Measurements from ENCODE around the gene RYR3.

RYR3 gene

DNA sequence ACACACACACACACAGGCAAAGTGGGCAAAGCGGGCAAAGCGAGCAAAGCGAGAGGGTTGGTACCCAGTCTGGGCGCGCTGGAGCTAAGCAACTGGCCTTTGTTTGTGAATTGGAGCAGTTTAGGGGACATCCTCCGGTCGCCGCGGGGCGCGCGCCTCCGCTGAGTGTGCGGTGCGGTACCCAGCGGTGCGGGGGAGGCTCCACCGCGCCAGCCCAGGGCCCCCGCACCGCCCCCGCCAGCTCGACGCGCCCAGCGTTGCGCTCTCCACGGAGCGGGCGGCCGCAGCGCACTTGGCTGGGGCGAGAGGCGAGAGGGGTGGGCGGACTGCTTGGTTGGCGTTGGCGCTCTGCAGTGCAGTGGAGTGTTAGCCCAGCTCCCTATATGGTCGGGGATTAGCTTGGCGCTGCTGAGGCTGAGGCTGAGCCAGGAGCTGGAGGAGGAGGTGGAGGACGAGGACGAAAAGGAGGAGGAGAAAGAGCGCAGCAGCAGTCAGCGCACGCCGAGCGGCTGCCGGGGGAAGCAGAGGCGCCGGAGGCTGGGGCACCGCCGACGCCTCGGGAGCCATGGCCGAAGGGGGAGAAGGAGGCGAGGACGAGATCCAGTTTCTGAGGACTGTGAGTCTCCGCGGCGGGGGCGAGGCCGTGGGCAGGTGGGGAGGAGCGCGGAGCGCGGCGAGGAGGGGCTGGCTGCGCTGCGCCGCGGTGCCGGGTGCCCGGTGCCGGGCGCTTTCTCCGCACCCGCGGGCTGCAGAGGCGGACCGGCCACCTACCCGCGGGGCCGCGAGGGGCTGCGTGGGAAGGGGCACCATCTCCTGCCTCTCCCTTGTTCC is at the start of gene RYR3:
RYR3 (plus strand) TSS at position 487 of the 831 bp plus-strand sequence; CDS start at position 566, 79 bp downstream.
- peak; percentile 44 for DNase-seq

DNA sequence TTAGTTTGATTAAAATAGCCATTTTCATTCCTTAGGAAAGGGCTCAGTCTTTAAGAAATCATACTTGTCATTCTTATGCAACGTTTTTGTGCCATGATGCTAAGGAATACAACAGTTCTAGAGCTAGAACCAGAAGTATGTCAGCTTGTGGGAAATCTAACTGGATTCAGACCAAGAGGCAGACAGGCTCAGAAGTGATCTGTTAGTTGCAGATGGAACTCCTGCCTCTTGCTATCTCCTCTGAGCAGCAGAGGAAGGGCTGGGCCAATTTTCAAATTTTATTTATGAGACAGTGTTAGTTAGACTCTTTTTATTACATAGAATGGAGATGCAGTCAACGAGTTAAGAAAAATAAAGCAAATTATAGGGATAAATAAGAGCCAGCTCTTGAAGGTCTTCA is 48.5 kb upstream of the RYR3 start:
- no peak for DNase-seq

DNA sequence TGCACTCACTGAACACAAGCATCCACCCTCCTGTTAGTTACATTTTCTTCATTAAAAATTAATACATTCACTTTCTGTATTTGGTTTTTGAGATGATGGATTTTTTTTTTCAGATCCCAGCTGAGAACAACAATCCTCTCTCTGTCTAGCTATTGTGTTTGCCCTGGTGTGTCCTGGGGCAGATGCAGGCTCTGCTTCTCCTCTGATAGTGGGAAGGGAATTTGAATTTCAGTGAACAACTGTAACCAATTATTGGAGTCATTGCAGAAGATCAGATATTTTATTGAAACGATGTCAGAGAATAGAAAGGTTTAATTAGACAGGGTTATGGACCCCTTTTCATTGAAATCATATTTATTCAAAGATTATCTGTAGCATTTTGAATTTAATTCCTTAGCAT is 33.1 kb upstream of the RYR3 start:
- DNase-seq, result no peak

DNA sequence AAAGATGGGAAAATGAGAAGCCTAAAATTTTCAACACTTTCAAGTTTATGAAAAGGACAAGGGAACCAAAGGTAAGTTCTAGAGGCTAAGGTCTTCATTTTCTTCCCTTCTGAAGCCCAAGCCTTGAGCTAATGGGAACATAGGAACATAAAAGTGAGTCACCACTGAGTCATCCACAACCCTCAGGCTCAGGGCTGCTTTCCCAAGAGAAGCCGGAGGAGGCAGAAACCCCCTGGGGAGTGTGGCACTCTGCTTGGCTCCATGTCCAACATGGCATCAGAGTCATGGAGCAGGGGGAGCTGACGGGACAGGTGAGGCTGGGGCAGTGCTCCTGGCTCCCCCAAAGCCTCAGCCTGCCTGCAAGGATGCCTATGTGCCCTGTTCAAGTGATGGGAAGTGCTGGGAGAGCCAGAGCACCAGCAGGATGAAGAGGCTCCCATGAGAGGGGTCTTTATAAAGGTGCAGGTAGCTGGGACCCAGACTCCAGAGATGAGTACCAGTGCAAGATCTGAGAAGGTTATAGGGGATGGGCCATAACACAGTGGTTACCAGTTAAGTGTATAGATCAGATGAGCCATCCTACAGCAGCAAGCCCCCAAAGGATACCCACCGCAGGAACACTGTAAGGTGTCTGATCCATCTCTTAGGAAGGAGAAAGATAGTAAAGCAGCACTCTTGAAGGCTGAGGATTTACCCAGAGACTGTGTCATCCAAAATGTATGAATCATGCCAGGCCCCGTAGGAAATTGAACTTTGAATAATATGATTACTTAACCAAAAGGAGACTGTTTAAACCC is 31.8 kb upstream of the RYR3 start:
- no peak for DNase-seq

DNA sequence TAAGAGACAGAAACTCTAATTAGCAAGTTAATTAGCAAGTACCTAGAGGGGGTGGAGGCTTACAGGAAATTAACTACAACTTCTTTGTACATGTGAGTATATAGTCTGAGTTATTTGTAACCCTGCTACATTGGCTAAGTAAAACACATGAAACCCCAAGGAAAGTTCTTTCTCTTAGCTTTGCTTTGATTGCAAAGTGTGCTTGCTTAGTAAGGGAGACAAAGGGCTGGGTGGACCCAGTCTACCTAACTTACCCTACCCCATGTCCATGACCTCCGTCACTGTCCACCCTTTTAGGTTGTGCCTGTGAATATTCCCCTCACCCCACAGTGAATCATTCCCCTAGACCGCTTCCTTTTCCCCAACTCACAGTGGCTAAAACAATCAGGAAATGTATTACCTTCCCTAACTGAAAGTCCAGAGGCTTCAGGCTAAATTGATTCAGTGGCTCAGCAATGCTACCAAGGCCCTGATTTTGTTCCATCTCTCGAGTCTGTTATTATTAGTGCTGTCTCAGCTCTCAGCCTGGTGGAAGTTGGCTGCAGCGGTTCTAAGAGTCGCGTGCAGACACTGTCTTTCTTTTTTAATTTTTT is 31.1 kb upstream of the RYR3 start:
- DNase-seq, result no peak

DNA sequence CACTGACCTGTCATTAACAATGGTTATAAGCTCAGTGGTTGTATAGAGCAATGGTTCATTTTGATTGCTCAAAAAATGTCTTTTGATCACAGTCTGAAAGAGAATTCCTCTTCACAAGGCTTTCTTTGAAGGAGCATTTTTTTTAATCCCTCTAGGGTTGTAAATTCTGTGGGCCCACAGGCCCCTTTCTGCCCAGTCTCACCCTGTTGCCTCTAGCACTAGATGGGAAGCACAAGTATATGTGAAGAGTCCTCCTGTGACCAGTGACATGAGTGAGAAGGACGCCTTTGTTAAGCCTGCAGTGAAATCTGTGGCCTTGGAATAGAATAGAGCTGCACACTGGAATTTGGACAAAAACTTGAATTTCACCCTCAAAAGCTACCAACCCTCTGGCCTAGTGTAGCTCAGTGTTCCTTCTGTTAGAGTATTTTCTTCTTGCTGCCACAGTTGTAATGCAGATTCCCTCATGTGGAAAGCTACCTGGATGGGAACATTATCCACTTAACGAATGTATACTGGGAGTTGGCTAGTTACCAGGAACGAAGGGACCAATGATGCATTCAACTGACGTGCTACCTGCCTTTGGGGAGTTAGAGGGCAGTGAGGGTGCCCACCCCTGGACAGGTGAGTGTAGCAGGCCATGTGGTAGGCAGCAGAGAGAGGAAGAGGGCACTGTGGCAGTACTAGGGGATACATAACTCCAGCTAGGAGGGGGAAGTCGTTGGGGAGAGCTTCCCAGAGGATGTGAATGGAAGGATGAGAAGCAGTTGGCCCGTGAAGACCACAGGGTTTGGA is 28.3 kb upstream of the RYR3 start:
- DNase-seq, result no peak

DNA sequence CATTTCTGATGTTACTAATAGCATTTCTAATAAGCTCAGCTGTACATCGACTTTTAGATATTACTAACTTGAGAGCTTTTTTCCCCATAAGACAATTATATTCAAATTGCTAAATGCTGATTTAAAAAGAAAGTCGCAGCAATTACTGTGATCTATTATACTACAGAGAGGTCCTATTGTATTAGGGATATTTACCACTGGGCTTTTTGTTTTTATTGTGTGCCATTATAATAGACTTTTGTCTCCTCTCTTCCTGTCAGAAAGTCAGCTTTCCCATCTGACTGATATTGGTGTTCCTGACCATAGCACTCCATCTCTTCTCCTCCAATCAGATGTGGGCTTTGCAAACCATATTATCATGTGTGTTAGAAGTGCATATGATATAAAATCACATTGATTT is 27.2 kb upstream of the RYR3 start:
- DNase-seq, result no peak

DNA sequence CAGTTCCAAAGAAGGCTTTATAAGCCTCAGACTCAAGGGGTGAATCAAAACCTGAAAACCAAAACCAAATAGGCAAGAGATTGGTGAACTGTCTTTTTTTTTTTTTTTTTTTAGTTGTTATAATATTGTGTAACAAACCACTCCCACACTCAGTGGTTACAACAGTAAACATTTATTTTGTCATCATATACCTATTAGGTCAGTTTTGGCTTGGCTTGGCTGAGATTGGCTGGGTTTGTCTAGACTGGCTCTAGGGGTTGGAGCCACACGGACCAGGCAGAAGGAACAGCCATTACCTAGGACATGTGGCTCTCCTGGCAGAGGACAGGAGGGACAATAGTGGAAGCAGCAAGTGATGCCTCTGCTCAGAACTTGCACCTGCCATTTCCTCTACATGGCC is 26.4 kb upstream of the RYR3 start:
- no peak for DNase-seq

DNA sequence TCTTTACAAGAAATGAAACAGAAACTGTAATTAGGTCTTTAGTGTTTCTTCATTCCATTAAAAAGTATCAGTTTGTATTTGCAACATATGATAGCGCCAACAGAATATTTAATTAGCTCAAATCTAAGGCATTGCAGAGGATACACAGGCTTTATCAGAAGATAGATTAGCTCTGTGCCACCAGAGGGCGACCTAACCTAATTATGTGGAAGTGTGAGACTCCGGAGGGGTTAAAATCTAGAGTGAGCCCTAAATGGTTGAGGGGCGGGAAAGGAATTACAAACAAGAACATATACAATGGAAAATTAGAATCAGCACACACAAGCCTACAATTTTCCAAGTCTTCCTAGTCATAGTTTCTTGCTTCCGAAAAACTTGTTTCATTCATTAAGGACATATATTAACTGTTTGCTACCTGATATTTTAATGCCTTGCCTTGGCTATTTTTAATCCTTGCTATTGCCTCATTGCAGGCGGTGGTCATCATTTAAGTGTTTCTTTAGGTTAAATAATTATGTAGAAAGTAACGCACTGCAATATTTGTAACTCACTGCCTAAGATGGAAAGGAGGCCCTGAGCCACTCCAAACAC is 18.0 kb upstream of the RYR3 start:
- DNase-seq, result peak; percentile 61

DNA sequence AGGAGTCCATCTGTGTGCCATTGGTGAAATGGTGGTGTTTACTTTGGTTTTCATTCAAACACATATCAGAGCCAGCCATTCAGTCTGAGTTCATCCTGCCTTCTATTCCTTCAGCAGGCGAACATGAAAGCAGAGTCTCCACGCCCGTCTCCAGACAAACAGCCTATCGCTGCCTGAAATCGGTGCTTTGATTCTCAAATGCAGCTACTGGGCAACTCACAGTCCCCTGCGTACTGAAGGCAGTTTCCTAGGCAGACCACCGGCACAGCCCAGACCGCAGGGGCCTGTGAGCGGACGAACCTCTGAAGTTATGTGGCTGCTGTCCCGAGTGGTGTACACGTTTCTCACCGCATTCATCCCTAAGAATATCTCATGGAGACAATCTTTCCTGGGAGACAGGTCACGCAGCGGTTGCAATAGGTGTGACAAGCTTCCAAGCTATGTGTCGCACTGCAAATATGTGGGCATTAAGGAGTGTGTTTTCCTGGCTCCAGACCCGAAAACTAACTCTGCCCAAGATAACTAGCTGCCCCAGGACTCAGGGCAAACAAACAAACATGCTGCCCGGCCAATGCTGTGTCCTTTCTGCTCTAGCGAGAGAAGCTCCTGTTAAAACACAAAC is 16.9 kb upstream of the RYR3 start:
- DNase-seq, result no peak

DNA sequence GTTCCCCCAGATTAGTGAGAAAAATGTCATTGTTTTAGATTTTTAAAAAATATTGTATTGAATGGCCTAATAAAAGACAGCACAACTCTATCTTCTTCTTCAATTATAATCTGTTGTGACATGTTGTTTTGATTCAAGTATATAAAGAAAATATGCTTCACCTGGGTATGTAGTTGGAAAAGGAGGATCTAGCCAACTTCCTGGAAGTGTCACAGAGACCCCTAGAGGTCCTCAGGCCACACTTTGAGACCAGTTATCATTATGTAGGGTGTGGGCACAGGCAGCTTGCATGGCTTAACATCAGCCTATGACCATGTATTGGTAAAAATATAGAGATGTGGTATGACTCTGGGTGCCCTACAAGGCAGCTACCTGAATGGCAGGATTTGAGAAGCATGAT is 14.7 kb upstream of the RYR3 start:
- DNase-seq, result no peak

DNA sequence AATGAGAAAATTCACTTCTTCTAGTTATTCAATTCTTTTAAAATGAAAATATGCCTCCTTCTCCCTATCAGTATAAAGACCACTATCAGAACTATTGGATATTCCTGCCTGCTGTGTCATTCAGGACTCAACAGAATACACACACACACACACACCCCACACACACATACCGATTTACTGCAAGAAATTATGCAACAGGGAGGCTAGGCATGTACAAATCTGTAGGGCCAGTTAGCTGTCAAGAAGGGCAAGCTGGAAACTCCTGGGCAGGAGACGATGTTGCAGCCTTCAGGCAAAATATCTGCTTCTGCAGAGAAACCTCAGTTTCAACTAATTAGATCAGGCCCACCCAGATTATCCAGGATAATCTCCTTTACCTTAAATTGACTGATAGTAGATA is 13.9 kb upstream of the RYR3 start:
- no peak for DNase-seq

DNA sequence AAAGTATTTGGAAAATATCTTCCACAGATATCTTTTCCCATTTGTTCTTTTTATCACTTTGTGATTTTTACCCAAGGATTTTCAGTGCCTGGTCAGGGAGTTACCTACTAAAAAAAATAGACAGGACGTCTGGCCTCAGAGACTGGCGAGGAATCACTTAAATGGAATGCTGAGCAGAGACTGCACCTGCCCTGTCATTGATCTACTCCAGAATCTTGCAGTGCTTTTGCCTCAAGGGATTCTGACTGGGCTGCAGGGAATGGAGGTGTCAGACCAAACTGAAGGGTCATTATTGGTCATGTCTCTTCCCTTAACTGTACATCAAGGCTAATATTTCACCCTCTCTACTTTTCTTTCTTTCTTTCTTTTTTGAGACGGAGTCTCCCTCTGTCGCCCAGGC is 12.1 kb upstream of the RYR3 start:
- DNase-seq, result no peak

DNA sequence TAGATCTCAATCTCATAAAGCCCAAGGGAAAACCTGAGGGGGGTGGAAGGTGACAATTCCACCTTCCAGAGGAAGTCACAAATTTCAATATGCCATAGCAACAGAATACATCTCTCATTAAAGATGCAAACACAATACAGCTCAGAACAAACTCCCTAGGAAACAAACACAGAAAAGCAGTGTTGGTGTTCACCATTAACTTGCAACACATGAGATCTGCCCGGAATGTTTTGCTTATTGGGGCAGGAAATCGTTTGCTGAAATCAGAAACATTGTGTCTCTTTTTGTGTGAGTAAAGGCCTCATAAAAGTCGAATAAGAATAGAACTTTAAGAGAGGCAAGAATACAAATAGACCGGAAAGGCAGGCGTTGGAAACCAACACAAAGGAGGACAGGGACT is 5.8 kb upstream of the RYR3 start:
- no peak for DNase-seq

DNA sequence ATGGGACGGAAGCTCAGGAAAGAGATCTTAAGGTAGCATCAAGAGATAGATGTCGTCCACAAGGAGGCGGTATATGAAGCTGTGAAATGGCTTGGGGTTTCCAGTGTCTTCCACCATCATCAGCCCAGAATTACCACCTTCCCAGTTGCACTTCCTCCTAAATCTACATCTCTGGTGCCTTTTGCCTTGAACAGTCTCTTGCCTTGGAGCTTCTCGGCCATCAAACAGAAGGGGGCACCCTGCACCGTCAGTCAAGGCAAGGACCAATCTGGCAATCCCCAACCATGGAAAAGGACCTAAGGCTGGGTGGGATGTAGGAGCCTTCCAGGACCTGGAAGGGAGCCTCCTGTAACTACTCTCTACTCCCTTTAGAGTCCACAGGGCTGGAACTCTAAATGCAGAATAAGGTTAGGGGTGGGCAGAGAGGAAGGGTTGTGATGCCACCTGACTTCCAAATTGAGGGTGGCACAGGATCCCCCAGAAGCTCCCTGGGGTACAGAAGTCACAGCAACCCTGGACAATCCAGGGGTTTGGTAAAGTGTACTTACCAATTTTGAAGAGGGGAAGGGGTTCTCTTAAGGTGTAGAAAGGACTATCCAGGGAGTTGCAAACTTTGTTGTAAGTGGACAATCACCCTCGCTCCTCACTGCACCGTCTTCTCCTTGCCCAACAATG is 1.0 kb upstream of the RYR3 start:
- DNase-seq, result peak; percentile 47

DNA sequence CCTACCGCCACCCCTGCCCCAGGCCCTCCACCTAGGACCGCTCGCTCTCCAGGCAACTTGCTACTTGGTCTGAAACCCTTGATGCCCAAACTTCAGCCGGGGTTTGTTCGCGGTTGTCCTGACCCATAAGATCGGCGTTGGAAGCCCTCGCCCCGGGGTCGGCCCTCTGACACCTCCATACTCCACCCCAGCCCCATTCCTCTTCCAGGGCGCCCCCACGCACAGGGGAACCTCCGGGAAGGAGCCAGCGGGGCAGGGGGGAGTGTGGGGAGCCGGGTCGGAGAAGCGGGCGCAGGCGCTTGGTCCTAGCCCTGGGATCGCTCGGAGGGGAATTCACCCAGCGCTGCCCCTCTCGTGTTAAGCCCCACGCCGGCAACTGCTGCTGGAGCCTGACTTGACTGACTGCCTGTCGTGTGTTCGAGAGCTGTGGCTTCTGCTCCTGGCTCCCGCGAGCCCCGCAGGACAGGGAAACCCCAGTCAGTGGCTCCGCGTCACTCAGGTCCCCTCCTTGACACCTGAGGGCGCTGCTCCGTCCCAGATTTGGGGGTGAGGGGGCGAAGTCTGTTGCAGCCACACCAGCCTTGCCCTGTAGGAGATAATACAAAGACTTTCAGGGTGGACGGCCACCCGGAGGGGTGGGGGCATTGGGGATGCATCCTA is 675 bp downstream of the RYR3 start:
- no peak for DNase-seq

DNA sequence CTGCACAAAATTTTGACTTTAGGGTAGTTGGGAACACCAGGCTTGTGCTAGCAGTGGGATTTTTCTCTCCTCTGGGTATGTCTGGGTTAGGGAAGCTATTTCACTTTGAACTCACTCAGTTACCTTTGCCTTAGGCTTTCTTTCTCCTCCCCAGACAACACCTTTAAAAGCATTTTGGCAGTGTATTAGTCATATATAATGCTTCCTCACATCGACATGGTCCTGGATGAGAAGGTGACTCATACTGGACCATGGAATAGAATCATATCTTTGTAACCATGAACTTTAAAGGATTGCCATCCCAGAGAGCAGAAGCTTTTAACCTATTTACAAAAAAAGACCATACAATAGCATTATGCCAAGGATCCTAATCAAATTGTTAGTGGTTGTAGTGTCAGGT is 2.7 kb downstream of the RYR3 start:
- DNase-seq, result no peak

DNA sequence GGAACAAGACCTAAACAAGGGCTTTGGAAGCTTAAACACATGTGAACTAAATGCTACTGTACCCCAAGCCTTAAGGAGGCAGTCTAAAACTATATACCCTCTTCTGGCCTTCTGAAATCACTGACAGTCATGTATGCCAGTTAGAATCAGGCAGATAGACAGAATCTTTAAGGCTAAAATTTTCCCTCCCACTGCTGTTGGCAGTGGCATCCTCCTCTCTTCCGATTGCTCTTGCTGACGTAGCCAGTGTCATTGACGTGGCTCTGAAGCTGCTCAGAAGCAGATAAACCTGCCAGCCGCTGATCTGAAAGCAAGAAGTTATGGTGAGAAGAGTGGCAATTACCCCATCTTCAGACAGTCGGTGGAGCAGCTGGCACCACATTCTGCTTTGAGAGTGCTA is 3.3 kb downstream of the RYR3 start:
- DNase-seq, result no peak

DNA sequence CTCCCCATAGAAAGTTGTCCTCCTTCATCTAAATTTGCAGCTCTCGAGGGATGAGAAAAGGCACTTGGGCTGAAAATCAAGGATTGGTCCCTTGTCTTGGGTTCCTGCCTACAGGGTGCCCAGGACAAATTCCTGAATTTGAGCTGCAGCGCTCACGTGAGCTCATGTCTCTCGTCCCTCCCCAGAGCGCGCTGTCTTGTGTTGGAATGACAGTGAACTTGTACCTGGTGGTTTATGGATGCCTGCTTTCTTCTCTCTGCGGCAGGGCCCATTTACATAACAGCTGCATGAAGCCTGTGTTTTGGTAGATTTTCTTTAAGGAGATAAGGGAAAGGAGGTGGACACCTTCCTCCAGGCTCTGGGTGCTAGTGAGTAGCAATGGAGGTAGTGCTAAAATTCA is 4.3 kb downstream of the RYR3 start:
- no peak for DNase-seq

DNA sequence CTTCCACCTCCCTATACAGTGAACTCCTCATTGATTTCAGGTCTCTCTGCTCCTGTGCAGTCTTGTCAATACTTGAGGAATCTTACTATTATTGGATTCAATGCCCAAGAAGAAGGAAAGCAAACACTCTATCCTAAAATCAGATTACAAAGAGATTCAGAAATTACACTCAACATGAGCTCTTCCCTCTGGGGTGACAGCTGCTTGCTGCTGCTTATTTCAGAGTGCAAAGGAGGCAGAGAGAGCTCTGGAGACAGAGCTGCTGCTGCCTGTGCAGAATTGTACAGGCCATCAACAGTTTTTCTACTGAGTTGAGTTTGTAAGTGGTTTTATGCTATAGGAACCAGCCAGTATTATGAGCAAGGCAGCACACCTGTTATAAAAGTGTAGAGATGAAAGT is 7.1 kb downstream of the RYR3 start:
- DNase-seq, result no peak

DNA sequence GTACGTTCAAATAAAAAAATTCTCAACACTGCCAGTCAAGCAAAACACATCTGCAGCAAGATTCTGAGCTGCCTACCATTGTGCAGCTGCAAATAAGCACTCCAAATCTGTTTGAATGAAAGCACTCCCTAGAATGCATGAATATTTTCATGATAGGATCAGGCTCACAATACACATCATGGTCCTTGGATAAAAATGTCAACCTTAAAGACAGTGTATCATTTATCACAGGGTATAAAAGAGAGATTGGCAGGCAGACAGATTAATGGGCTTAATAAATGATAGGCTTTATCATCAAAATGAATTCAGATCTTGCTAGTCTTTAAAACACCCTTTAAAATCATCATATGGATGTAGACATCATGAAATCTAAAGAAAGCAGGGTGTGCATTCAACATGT is 9.2 kb downstream of the RYR3 start:
- DNase-seq, result no peak

Measured in NCI-H748 treated with DMSO at 0.1 percent for 48 hours (cell line).